Dendritic cell treated with granulocyte-macrophage colony-stimulating factor and Interleukin-4, amounts not matched to agents 40 ng/mL and 50 ng/mL, for 4 days (primary cell): ENCODE data around the gene LCE2D.

Source experiments
- H3K27ac Mint-ChIP-seq: one replicate; pipeline ENCODE4 v1.8.0; 2022; ENCODE audit warnings: mild to moderate bottlenecking, mixed read lengths
- H3K27me3 Mint-ChIP-seq: one replicate; pipeline ENCODE4 v1.8.0; 2022; ENCODE audit warnings: mild to moderate bottlenecking, mixed read lengths
- H3K36me3 Mint-ChIP-seq: one replicate; pipeline ENCODE4 v1.8.0; 2022; ENCODE audit warnings: low read depth, mixed read lengths
- H3K4me1 Mint-ChIP-seq: one replicate; pipeline ENCODE4 v1.8.0; 2022; ENCODE audit warnings: low read depth, mixed read lengths
- H3K4me3 Mint-ChIP-seq: one replicate; pipeline ENCODE4 v1.8.0; 2022; ENCODE audit warnings: mild to moderate bottlenecking, moderate library complexity, mixed read lengths
- H3K9me3 Mint-ChIP-seq: one replicate; pipeline ENCODE4 v1.8.0; 2022; ENCODE audit warnings: mixed read lengths
- intact Hi-C: fragments of 100-400 bp; cut with micrococcal nuclease; formaldehyde crosslinking; loops from one replicate; pipeline ENCODE4 v1.15.0; 2022

Gene LCE2D, protein sequence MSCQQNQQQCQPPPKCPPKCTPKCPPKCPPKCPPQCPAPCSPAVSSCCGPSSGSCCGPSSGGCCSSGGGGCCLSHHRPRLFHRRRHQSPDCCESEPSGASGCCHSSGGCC

DNA sequence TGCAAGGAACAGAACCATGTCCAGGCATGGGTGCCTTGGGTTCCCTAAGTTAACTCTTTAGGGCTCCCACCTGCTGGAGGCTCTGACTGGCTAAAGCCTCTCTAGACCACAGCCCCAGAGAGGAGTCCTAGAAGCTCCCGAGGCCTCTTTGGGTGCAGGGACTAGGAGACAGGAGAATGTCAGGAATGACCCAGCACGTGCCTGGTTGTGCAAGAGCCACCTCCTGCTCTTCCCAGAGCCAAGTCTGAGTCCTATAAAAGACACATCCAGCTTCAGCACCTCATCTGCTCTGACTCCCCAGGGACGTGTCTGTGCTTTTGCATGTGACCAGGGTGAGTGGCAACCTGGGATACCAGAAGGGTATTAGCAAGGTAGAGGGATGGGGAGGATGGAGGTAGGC lies at the start of gene LCE2D:
Gene LCE2D (plus strand): TSS at position 283 of the 400 bp plus-strand sequence. CDS start 726 bp downstream, outside the sequence.
- Mint-ChIP-seq H3K27me3 (peaks cover 6% of the 10 kb centered on the region), H3K27ac (no peak within 1 kb of the TSS)

DNA sequence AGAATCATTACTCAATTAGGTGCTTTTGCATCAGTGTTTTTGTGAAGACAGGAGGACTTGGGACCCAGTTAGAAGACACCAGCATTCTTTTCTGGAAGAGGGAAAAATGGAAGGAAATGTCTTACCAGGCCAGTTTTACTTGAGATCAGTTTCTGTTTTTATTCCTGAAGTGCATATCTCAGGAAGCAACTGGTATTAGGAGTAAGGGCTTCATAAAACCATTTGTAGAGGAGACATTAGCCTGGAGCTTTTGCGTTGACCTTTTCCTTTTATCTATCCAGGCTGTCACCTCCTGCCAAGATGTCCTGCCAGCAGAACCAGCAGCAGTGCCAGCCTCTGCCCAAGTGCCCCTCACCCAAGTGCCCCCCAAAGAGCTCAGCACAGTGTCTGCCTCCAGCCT lies 49.7 kb upstream of the LCE2D start, which contains the start of gene LCE3B:
Gene LCE3B (plus strand): TSS at position 301 of the 400 bp plus-strand sequence. CDS start 0 bp downstream, at position 301.
- Mint-ChIP-seq H3K4me1 (no peaks in the 10 kb centered on the region), H3K27me3 (no peaks in the 10 kb centered on the region), H3K9me3 (peaks cover 14% of the 10 kb centered on the region), H3K4me3 (no peak within 1 kb of the TSS), H3K27ac (no peak within 1 kb of the TSS), H3K36me3 (no peaks in the 10 kb centered on the region)
- intact Hi-C loops, result no loop called here

More for the DNA sequence above, at the start of gene LCE2D:
- intact Hi-C loops, result no loop called here
- no peaks in the 10 kb centered on the region for H3K36me3 Mint-ChIP-seq
- H3K4me3 Mint-ChIP-seq, result no peak within 1 kb of the TSS
- H3K9me3 Mint-ChIP-seq, result no peaks in the 10 kb centered on the region
- H3K4me1 Mint-ChIP-seq, result no peaks in the 10 kb centered on the region

DNA sequence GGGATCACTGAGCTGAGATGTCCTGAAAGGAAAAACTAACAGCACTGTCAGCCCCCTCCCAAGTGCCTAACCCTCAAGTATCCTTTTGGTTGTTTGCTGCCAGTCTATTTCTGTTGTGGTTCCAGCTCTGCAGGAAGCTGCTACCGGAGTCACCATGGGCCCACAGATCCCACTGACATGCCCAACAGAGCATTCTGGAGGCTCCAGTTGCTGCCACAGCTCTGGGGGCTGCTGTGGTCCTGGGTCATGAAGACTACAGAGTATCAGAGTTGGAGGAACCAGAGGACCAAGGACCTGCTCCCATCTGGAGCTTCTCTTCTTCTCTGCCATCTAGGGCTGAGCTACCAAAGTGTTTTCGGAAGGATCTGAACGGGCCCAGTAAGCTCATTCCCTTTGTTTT lies 41.2 kb upstream of the LCE2D start:
- no peak overlapping the region for H3K27ac Mint-ChIP-seq
- intact Hi-C loops, result no loop called here
- peaks cover 7% of the 10 kb centered on the region for H3K4me1 Mint-ChIP-seq
- no peak overlapping the region for H3K4me3 Mint-ChIP-seq
- H3K27me3 Mint-ChIP-seq, result peaks cover 17% of the 10 kb centered on the region
- H3K9me3 Mint-ChIP-seq, result peaks cover 39% of the 10 kb centered on the region
- no peaks in the 10 kb centered on the region for H3K36me3 Mint-ChIP-seq

DNA sequence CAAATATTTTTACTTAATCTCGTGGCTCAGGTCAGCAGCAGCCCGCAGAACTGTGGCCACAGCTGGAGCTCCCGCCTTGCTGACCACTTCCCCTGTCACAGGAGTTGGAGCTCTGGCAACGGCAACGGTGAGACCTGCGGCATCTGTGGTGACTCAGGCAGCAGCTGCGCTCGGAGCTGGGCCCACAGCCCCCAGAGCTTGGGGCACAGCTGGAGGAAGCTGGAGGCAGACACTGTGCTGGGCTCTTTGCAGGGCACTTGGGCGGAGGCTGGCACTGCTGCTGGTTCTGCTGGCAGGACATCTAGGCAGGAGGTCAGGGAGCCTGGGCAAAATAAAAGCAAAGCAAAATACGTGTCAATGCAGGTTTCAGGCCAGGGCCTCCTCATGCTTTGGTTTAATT lies 40.4 kb upstream of the LCE2D start, which contains the start of gene LCE3A:
Gene LCE3A (minus strand): TSS at position 301 of the 400 bp plus-strand sequence. CDS start 0 bp downstream, at position 301.
- H3K4me1 Mint-ChIP-seq, result peaks cover 7% of the 10 kb centered on the region

DNA sequence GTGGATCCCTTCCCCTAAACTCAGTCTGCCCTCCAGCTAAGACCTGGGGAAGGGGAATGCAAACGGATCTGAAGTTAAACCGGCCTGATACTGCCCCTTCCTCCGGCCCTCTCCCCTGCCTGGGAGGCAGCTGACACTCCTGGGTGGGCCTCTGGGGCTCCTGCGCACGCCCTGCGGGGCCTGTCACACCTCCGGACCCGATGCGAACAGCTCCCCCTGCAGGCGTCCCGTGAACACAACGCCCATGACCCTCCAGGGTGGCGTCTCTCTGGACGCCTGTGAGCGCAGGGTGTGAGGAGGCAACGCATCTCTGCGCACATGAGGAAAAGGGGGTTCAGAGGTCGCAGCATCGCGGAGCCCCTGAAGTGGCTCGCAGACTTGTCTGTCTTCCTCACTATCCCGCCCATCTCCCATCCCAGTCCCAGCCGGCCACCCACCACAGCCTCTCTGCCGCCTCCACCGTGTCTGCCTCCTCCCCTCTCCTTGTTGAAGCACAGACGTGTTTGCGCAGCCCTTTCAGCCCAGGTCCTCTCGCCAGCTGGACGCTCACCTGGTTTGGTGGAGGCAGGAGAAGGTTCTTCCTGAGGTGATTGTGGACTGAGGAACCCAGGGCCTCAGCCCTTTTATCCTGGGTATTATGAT lies 39.9 kb upstream of the LCE2D start:
- peaks cover 27% of the 10 kb centered on the region for H3K9me3 Mint-ChIP-seq
- no peak overlapping the region for H3K27ac Mint-ChIP-seq
- no peak overlapping the region for H3K4me3 Mint-ChIP-seq
- intact Hi-C loops, result no loop called here
- H3K36me3 Mint-ChIP-seq, result no peaks in the 10 kb centered on the region
- peaks cover 17% of the 10 kb centered on the region for H3K27me3 Mint-ChIP-seq
- peaks cover 7% of the 10 kb centered on the region for H3K4me1 Mint-ChIP-seq

More for the DNA sequence above, 40.4 kb upstream of the LCE2D start, which contains the start of gene LCE3A:
- peaks cover 32% of the 10 kb centered on the region for H3K9me3 Mint-ChIP-seq
- H3K36me3 Mint-ChIP-seq, result no peaks in the 10 kb centered on the region
- H3K4me3 Mint-ChIP-seq, result no peak within 1 kb of the TSS
- peaks cover 17% of the 10 kb centered on the region for H3K27me3 Mint-ChIP-seq
- no peak within 1 kb of the TSS for H3K27ac Mint-ChIP-seq
- intact Hi-C loops, result no loop called here

DNA sequence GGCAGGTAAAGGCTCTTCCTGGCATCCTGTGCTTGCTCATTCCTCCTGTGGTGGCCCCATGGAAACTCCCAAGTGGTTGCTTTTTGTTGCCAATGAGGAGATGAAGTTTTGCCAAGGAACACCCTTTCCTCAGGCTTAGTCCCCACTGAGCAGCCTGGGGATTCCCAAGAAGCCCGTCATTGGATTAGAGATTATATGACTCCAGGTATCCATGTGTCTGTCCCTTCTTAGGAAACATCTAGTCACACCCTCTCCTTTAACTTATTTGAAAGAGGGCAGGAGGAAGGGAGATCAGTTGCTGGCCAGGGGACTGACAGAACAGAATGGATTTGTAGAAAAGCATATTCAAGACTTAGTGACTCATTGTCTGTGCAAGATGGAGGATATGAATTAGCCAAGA lies 36.4 kb upstream of the LCE2D start:
- Mint-ChIP-seq H3K27me3 (peaks cover 17% of the 10 kb centered on the region), H3K4me3 (no peak overlapping the region)
- intact Hi-C loops, result no loop called here

DNA sequence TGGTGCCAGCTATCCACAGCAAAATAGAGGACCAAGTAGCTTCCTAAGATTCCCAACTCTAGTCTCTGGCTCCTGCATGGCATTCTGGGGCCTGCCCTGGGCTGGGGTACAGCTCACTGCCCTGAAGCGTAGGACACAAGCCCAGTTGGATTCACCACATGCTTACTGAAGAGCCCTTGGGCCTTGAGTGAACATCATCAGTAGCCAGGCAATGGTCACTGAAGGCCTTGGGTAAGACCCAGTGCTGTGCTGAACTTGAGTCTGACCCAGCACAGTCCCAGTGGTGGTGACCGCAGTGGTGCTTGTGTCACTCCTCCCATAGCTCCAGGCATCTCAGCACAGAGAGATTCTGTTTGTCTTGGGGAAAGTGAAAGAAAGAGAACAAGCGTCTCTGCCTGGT lies 32.6 kb upstream of the LCE2D start:
- Mint-ChIP-seq H3K36me3 (no peaks in the 10 kb centered on the region), H3K27me3 (peaks cover 2% of the 10 kb centered on the region), H3K9me3 (no peaks in the 10 kb centered on the region)

More for the DNA sequence above, 36.4 kb upstream of the LCE2D start:
- H3K9me3 Mint-ChIP-seq, result no peaks in the 10 kb centered on the region
- H3K4me1 Mint-ChIP-seq, result peaks cover 7% of the 10 kb centered on the region
- no peak overlapping the region for H3K27ac Mint-ChIP-seq
- H3K36me3 Mint-ChIP-seq, result no peaks in the 10 kb centered on the region

DNA sequence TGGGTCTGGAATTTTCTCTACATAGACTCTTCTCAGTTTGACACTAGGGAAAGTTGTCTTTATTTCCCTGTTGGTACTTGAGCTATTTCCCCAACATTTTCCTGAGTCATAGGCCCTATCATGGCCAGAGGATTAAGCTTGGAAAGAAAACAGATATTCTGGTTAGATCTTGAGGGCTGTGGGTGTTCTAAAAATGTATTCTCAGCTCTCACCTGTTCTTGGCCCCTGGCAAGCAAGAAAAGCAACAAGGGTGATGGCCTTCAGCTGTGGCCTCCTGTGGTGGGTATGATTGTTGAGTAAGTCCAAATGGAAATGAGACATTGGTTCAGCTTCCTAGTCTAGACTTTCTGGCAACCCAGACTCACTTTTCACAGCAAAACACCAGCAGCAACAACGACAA lies 22.8 kb upstream of the LCE2D start:
- Mint-ChIP-seq H3K4me3 (no peak overlapping the region), H3K4me1 (no peaks in the 10 kb centered on the region), H3K27ac (no peak overlapping the region), H3K36me3 (no peaks in the 10 kb centered on the region), H3K27me3 (peaks cover 9% of the 10 kb centered on the region), H3K9me3 (no peaks in the 10 kb centered on the region)
- intact Hi-C loops, result no loop called here

More for the DNA sequence above, 32.6 kb upstream of the LCE2D start:
- H3K4me3 Mint-ChIP-seq, result no peak overlapping the region
- H3K4me1 Mint-ChIP-seq, result no peaks in the 10 kb centered on the region
- intact Hi-C loops, result no loop called here
- no peak overlapping the region for H3K27ac Mint-ChIP-seq

DNA sequence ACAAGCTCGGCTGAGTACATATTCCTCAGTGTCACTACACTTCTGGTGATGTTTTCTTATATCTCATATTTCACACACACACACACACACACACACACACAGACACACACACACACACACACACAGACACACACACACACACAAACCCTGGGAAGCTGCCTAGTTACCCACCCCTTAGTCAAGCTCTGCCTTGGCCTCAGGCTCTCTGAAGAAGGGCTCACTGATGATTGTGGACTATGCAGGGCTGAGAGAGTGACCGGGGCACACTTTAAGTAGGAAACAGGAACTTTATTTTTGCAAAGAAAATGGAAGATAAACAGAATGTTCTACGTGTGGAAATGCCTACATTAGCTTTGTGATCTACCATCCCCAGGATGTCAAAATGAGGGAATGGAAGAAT lies 19.2 kb upstream of the LCE2D start:
- intact Hi-C loops, result no loop called here
- no peaks in the 10 kb centered on the region for H3K9me3 Mint-ChIP-seq
- no peaks in the 10 kb centered on the region for H3K36me3 Mint-ChIP-seq
- no peak overlapping the region for H3K4me3 Mint-ChIP-seq
- no peaks in the 10 kb centered on the region for H3K4me1 Mint-ChIP-seq
- H3K27me3 Mint-ChIP-seq, result peaks cover 5% of the 10 kb centered on the region
- H3K27ac Mint-ChIP-seq, result no peak overlapping the region

DNA sequence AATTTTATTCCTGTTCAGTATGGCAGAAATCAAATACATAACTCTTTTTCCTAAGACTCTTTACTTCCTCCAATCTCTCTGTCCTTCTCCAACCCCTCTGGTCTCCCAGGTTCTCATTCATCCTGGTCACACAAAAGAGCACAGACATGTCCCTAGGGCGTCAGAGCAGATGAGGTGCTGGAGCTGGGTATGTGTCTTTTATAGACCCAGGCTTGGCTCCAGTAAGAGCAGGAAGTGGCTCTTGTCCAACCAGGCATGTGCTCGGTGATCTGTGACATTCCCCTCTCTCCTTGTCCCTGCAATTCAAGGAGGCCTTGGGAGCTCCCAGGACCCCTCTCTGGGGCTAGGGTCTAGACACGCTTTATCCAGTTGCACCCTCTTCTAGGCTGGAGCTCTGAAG lies 18.0 kb upstream of the LCE2D start:
- no peaks in the 10 kb centered on the region for H3K36me3 Mint-ChIP-seq
- peaks cover 6% of the 10 kb centered on the region for H3K27me3 Mint-ChIP-seq
- intact Hi-C loops, result no loop called here
- no peaks in the 10 kb centered on the region for H3K9me3 Mint-ChIP-seq
- H3K4me3 Mint-ChIP-seq, result no peak overlapping the region
- no peaks in the 10 kb centered on the region for H3K4me1 Mint-ChIP-seq
- H3K27ac Mint-ChIP-seq, result no peak overlapping the region

DNA sequence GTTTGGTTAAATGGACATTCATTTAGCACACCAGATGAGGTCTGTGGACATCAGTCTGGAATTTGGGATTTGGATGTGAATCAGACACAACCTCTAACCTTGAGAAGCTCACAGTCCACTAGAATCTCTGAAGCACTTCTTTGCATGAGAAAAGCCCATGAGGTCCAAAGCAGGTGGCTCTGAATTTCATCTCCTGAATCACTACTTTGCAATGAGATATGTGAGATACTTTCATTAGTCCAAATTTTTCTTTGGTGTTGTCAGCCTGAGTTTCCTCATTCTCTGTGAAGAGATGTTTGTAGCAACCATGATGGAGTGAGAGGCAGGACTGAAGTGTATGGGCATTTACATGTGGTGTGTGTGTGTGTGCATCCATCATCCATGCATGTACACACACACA lies 16.5 kb upstream of the LCE2D start:
- no peak overlapping the region for H3K27ac Mint-ChIP-seq
- intact Hi-C loops, result no loop called here
- H3K27me3 Mint-ChIP-seq, result peaks cover 8% of the 10 kb centered on the region
- no peak overlapping the region for H3K4me3 Mint-ChIP-seq
- H3K36me3 Mint-ChIP-seq, result no peaks in the 10 kb centered on the region
- no peaks in the 10 kb centered on the region for H3K9me3 Mint-ChIP-seq
- no peaks in the 10 kb centered on the region for H3K4me1 Mint-ChIP-seq

DNA sequence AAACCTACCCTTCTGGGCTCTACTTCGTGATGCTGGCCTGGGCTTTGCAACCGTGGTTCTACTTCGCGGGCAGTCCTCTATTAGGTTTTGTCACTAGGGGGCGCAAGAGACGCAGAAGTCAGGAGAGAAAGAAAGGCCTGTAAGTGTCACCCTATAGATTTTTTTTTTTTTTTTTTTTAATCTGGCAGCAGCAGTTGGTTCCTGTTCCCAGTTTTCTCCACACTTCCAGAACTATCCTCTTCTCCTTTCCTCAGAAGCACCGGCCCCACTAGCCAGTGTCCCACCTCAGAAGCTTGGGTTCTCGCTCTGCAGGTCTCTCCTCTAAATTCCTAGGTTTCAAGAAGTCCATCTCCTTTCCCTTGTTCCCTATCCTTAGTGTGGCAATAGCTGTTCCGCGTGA lies 9.1 kb upstream of the LCE2D start:
- Mint-ChIP-seq H3K36me3 (no peaks in the 10 kb centered on the region), H3K9me3 (no peaks in the 10 kb centered on the region), H3K27me3 (peaks cover 15% of the 10 kb centered on the region), H3K4me1 (peaks cover 8% of the 10 kb centered on the region), H3K27ac (no peak overlapping the region), H3K4me3 (no peak overlapping the region)
- intact Hi-C loops, result loop anchor here (10.0 kb wide), 1 partner anchor 571 kb away; no protein-coding TSS in a partner anchor

DNA sequence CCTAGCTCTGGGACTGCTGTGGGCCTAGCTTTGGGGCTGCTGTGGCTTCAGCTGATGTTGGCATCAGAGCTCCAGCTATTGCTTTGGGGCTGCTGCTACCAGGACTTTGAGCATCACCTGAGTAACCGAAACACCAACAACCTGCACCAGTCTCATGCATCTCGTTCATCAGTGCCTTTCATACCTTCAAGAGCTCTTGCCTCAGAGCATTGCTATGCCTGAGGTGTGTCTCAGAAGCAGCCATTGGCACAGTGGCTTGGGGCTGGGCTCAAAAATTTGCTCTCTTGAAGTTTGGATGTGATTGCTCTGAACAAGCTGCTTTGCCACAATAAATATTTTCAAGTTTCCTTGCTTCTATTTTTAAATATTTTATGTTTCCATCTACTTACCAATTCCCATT lies 6.7 kb upstream of the LCE2D start:
- Mint-ChIP-seq H3K4me1 (peaks cover 8% of the 10 kb centered on the region), H3K27me3 (peaks cover 12% of the 10 kb centered on the region), H3K9me3 (no peaks in the 10 kb centered on the region), H3K27ac (no peak overlapping the region), H3K4me3 (no peak overlapping the region), H3K36me3 (no peaks in the 10 kb centered on the region)
- intact Hi-C loops, result loop anchor here (10.0 kb wide), 1 partner anchor 568 kb away; no protein-coding TSS in a partner anchor

DNA sequence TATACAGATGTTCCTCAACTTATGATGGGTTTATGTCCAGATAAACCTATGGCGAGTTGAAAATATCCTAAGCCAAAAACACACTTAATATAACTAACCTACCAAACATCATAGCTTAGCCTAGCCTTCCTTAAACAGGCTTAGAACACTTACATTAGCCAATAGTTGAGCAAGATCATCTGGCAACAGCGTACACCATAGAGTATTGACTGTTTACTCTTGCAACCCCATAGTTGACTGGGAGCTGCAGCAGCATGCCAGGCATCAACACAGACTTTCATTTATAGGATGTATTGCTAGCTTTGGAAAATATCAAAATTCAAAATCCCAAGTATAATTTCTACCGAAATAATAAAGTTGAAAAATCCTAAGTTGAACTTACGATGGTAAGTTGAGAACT lies 5.5 kb upstream of the LCE2D start:
- H3K27ac Mint-ChIP-seq, result no peak overlapping the region
- H3K36me3 Mint-ChIP-seq, result no peaks in the 10 kb centered on the region
- H3K4me3 Mint-ChIP-seq, result no peak overlapping the region
- peaks cover 9% of the 10 kb centered on the region for H3K27me3 Mint-ChIP-seq
- intact Hi-C loops, result loop anchor here (10.0 kb wide), 1 partner anchor 567 kb away; no protein-coding TSS in a partner anchor
- peaks cover 8% of the 10 kb centered on the region for H3K4me1 Mint-ChIP-seq
- no peaks in the 10 kb centered on the region for H3K9me3 Mint-ChIP-seq
